NCI-H2196 (cell line): ENCODE measurements around the gene RYR2.

Experiments
- DNase-seq: peaks from one replicate; lab custom pipeline; 2025; ENCODE audit not compliant: unreplicated experiment; lab: John Stamatoyannopoulos, UW

Gene RYR2

GRCh38 chr1:237634922-237635321 is 592.9 kb downstream of the RYR2 start:
- no peak for DNase-seq

- no peak for DNase-seq
Measured at GRCh38 chr1:237638555-237638954, 596.6 kb downstream of the RYR2 start.

GRCh38 chr1:237640011-237640671 is 598.2 kb downstream of the RYR2 start:
- no peak for DNase-seq

GRCh38 chr1:237640966-237641365 is 599.0 kb downstream of the RYR2 start:
- DNase-seq: no peak

- DNase-seq: no peak
Measured at GRCh38 chr1:237650809-237651208, 608.8 kb downstream of the RYR2 start.

- no peak for DNase-seq
Measured at GRCh38 chr1:237655778-237656177, 613.8 kb downstream of the RYR2 start.

- no peak for DNase-seq
Measured at GRCh38 chr1:237664348-237664747, 622.4 kb downstream of the RYR2 start.

- no peak for DNase-seq
Measured at GRCh38 chr1:237670302-237670701, 628.3 kb downstream of the RYR2 start.

- DNase-seq: no peak
Measured at GRCh38 chr1:237671262-237671661, 629.3 kb downstream of the RYR2 start.

GRCh38 chr1:237671935-237672334 is 630.0 kb downstream of the RYR2 start:
- no peak for DNase-seq

- no peak for DNase-seq
Measured at GRCh38 chr1:237672748-237673147, 630.8 kb downstream of the RYR2 start.

- no peak for DNase-seq
Measured at GRCh38 chr1:237673631-237674030, 631.6 kb downstream of the RYR2 start.

- no peak for DNase-seq
Measured at GRCh38 chr1:237677979-237678378, 636.0 kb downstream of the RYR2 start.

- no peak for DNase-seq
Measured at GRCh38 chr1:237679687-237680086, 637.7 kb downstream of the RYR2 start.

GRCh38 chr1:237681210-237681609 is 639.2 kb downstream of the RYR2 start:
- no peak for DNase-seq

- no peak for DNase-seq
Measured at GRCh38 chr1:237684236-237684635, 642.3 kb downstream of the RYR2 start.

GRCh38 chr1:237685551-237685950 is 643.6 kb downstream of the RYR2 start:
- DNase-seq: no peak

- DNase-seq: no peak
Measured at GRCh38 chr1:237687804-237688203, 645.8 kb downstream of the RYR2 start.

- no peak for DNase-seq
Measured at GRCh38 chr1:237690656-237691055, 648.7 kb downstream of the RYR2 start.

GRCh38 chr1:237692255-237692654 is 650.3 kb downstream of the RYR2 start:
- no peak for DNase-seq

GRCh38 chr1:237695878-237696277 is 653.9 kb downstream of the RYR2 start:
- DNase-seq: no peak

GRCh38 chr1:237700181-237700580 is 658.2 kb downstream of the RYR2 start:
- DNase-seq: no peak

GRCh38 chr1:237701534-237701933 is 659.5 kb downstream of the RYR2 start:
- no peak for DNase-seq
